DOHH2 (cell line): ENCODE data around the gene TMEM266.

Experiments used
- CTCF ChIP-seq: fragments of 200-600 bp; sonication (generic); IDR thresholded peaks from one replicate; pipeline ENCODE4 v1.5.1; 2014; ENCODE audit warnings: antibody characterized with exemption, mild to moderate bottlenecking, low read depth, low read length; ENCODE audit not compliant: poor library complexity, severe bottlenecking
- EZH2phosphoT487 ChIP-seq: fragments of 200-600 bp; sonication (generic); IDR thresholded peaks from 2 replicates; pipeline ENCODE4 v1.6.1; 2017; ENCODE audit warnings: borderline replicate concordance, mild to moderate bottlenecking, antibody characterized with exemption, low read length, moderate library complexity, mixed read lengths

GRCh38 chr15:76034111-76034510 is 25.7 kb upstream of the TMEM266 start:
- TF ChIP-seq CTCF, result no peak
- no peak for TF ChIP-seq EZH2phosphoT487
